HG02884 (cell line): ENCODE data around the gene RASEF.
"Not testable (repeated sequence)": the region's sequence is repeated elsewhere in the genome, so short reads cannot be mapped to it uniquely, and the experiment has no call there.

Source experiments
- ATAC-seq: cut with Tn5 transposase; IDR thresholded peaks from one replicate; pipeline ENCODE4 v1.9.1; 2021; ENCODE audit warnings: mild to moderate bottlenecking, moderate library complexity; ENCODE audit not compliant: unreplicated experiment

Gene RASEF

DNA sequence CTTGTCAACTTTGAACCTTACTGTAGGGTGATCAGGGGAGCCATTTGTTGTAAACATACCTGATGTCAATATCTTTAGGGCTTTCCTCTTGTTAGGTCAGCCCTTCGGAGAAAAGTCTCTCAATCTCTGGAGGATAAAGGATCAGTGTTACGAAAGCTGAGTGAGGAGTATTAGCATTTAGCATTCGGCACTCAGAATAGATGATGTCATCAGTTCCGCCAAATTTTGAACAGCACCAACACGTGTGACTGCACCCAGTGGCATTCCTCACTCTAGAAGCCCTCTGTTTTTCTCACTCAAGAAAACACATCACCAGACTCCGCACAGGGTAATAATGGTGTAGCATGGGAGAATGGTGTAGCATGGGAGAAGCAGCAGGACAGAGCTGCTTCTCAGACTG is 87.8 kb downstream of the RASEF start:
- no peak for ATAC-seq

DNA sequence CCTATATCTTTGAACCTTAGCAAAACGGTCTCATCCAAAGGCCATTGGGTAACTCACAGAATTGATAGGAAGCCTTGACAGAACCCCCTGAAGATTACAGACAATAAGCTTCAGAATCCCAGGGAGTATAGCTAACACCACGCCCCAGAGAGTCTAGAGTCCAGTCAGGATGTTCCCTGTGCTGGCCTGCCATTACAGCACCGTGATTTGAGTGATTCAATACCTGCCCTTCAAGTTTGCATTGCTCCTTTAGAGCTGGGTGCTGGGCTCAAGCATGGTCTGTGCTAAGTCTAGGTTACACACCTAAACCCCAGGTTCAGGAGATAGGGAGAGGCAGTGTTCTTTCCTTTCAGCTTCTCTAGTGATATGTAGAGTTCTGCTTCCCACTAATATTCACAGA is 90.5 kb downstream of the RASEF start:
- ATAC-seq: no peak

DNA sequence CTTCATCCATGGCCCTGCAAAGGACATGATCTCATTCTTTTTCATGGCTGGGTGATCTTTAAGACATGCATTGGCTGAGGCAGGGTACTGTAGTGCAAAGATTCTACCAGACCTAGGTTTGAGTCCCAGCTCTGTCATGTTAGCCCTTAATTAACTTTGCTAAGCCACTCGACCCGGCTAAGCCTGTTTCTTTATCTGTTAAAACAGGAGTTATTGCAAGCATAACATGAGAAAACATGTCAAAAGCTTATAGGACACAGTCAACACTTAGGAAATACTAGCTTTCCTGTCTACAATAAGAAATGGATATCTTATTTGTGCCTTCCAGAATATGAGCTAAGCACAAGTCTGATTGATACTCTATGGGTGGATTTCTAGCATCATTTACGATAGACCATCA is 92.6 kb downstream of the RASEF start:
- no peak for ATAC-seq

DNA sequence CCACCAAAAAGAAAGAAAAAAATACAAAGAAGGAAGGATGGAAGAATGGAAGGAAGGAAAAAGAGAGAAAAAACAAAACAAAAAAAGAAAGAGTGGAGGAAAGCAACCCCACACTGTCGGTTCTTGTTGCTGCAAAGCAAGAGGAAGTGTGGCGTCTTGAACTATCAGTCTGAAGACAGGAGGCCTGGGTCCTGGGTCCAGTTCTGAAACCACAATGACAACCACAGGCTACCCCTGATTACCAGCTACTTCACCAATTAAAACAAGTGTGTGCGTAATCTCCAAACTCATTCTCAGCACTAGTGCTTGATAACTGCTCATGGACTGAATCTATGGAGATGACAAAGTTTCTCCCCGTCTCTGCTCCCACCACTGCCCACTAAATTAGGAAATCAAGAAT is 93.7 kb downstream of the RASEF start:
- no peak for ATAC-seq

DNA sequence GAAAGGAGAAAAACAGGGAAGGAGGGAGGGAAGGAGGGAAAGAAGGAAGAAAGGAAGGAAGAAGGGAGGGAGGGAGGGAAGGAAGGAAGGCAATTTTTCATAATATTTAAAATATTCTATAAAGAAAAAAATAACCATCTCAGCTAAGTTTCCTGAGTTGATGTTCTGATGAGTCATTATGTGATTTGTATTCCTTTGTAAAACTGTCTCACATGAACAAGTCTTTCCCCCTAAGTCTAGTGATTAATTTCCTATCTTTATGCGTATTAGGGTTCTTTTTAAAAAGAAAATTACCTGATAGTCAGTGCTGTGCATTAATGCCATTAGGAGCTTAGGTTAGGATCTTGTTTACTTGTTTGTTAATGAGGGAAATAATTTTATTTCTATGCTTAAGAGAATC is 94.1 kb downstream of the RASEF start:
- no peak for ATAC-seq

DNA sequence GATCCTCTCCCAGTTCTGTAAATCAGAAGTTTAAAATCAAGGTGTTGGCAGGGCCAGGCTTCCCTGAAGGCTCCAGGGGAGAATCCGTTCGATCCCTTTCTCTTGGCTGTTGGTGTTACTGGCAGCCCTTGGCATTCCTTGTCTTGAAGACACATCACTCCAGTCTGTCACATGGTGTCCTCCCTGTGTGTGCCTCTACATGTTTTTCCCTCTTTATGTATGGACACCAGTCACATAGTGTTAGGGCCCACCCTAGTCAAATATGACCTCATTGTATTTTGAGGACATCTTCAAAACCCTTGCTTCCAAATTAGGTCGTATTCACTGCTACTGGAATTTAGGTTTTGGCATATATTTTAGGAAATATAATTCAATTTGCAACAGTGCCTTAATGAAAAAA is 94.6 kb downstream of the RASEF start:
- no peak for ATAC-seq

DNA sequence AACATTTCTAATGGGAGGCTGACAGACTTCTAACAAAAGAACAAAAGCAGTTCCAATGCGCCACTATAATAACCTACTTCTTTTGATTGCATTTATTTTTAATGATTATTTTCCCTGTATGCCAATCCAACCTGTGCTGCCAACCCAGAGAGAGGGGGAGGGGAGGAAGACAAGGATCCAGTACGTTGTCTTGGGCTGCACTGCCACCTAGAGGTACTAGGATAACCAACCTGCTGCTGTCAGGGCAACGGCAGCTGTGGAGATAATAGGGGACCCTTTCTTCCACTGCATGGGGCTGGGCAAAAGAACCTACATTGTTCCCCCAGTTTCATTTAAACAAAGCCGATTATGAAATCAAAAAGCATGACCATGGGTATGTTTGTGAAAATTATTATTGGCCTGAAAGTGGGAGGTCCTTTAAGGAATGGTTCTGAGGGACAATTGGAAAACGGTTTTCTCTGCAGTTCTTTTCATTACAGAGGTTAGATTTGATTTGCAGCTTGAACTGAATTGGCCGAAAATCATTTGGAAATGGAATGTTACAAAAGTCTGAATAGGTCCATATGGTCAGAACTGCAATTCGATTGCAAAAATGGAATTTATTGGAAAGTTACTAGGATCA is 101.3 kb downstream of the RASEF start:
- peak; percentile 100 for ATAC-seq

DNA sequence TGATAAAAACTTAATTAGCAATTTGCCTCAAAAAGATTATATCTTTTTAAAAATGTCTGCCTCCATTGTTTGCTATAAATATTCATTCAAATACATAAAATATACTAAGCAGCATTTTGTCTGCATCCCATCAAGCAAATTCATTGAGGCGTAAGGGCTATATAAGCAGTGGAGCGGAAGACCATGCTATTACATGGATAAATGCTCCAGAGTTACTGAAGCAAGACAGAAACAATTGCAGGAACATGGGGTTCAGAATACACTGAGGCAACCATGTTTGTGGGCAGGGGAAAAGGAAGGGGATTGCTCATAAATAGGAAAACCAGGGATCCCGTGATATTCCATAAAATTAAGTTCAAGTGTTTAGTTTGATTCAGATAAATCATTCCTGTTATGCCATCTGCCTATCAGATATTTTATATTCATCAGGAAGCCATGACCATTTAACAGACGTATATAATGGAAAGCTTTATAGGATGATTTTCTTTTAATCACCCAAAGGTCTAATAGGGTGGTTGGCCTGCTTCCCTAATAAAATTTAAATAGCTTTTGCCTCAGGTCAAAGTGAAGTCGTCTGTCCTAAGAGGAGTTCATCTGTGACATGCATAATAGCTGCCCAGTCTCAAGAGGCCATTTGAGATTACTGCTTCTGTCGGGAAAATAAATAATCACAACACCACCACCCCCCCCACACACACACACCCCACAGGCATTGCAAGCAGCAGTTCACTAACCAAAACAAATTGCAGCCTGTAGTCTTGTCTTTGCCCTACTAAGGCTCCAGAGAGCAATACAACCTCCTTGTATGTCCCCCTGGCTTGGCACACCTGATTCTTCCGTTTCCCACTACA is 105.2 kb downstream of the RASEF start:
- no peak for ATAC-seq

DNA sequence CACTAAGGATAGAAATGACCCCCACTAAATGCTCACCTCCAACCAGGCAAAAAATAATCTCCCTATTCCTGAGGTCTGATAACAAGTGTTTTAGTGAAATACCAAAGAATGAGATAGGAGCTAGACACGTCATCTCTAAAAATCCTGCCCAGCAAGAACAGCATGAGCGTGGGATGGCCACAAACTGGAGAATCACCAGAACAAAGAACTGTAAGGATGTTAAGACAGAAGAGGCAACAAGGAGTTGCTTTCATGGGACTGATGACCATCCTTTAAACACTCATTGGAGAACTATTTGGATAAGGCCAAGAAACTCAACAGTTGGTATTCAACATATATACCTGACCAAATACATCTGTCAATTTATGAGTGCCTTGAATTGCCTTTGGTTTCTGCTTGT is 113.7 kb downstream of the RASEF start:
- no peak for ATAC-seq

DNA sequence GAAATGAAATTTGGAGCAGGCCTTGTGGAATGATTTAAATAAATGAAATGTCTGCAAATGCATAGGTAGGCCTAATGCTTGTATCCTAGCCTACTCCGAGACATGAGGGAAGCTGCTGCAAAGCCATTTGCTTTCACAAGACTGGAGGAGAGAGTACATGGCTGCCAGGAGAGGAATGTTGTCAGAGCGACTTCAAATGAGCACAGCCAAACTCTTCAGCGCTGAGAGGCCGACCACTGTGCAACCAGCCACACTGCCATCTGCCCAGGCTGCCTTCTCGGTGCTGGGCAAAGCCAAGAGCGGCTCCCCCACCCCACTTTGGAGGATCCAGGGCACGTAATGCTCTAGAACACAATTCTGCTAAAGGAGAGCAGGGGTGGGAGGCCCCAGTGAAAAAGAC is 122.6 kb downstream of the RASEF start:
- no peak for ATAC-seq

DNA sequence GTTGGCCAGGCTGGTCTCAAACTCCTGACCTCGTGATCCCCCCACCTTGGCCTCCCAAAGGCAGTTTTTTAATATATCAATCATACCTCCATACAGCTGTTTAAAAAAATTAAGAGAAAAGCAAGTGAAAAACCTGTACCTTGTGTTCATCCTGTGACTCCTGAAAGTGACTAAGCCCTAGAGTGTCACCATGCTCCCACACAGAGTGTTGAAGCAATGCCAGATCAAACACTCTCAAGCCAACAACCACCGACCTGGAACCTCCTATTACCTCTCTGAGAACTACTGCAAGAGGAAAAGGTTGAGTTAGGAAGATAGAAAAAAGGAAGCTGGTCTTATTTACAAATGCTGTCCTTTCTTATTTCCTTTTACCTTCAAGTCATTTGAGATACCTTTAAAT is 123.5 kb downstream of the RASEF start:
- ATAC-seq: no peak

DNA sequence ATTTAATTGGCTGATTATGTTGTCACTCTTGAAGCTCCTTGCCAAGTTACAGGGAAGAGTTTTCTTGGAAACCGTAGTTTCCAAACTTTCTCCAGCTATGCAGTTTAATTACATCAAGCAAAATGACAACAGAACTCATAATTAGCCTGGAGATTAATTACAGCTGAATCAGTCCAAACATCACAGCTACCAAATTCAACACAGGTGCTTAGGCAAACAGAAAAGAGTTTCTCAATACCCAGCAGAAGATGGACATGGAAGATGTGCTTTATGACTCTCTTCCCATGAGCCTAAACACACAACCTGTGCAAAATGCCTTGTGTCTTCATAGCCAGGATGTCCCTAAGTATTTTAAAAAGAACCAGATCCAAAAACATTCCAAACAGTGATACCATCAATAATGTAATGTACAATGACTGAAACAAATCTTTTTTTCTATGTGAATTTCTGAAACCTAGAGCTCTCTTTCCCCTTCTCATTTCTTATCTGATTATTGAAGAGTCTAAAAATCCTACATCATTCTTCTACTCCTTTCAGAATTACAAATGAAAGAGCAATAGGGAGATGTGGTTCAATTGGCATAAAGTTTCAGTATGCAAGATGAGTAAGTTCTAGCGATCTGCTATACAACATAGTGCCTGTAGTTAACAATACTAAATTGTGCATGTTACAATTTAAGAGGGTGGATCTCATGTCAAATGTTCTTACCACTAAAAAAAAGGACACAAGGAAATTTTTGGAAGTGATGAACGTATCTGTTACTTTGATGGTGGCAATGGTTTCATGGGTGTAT is 124.3 kb downstream of the RASEF start:
- ATAC-seq: no peak

DNA sequence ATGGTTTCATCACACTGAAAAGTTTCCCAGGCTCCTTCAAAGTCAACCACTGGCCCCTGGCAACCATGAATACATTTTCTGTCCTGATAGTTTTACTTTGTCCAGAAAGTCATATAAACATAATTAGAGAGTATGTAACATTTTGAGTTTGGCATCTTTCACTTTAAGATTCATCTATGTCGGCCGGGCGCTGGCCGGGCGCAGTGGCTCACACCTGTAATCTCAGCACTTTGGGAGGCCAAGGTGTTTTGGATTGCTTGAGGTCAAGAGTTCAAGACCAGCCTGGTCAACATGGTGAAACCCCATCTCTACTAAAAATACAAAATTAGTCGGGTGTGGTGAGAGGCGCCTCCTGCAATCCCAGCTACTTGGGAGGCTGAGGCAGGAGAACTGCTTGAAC is 126.4 kb downstream of the RASEF start:
- ATAC-seq: not testable (repeated sequence)

DNA sequence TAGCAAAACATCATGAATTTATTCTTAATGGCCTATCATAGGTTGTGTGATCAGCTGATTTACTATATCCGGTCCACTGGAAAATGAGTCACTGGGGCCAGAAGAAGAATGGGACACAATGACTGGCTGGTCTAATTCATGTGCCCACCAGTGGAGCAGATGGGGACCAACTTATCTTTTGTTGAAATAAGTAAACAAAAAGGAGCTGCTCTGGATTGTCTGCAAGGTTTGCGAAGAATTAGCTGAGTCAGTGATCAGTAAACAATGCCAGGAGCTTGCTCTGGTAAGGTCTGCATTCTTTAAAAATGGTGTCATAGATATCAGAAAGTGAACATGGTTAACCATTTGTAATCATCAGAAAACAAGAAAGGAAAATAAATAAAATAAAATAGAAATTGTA is 128.0 kb downstream of the RASEF start:
- ATAC-seq: no peak

DNA sequence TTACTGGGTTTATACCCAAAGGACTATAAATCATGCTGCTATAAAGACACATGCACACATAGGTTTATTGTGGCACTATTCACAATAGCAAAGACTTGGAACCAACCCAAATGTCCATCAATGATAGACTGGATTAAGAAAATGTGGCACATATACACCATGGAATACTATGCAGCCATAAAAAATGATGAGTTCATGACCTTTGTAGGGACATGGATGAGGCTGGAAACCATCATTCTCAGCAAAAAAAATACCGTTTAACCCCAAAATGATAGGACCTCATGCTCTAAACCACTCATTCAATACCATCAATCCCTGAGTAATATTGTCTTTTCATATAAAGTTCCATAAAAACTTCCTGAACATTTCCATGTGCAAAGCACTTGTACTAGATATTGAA is 128.9 kb downstream of the RASEF start:
- ATAC-seq: not testable (repeated sequence)

DNA sequence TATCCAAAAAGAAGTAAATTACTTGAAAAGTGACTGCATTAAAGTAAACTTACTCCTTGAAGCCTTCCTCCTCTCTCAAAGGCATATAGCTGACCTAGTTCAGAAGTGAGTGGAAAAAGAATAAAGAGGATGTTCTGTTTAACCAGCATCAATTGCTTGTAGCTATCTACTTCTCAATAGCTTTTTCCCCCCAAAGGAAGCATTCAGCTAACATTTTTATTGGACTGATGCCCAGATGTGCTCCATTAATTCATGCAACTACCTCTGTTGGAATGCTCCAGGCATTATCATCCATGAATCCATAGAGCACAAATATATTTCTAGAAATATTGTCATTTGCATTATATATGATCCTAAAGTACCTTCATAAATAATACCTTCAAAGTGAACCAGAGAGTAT is 132.8 kb downstream of the RASEF start:
- no peak for ATAC-seq
